ENCODE results near the gene MAP3K6.

GRCh38 chr1:27306892-27307761, 59.6 kb downstream of the MAP3K6 start:
- no peak for TF ChIP-seq CTCF (IDR thresholded peaks at IDR 0.05; ENCODE audit: poor library complexity, severe bottlenecking)
- no peak for TF ChIP-seq MXI1 (conservative IDR thresholded peaks at IDR 0.05; ENCODE audit: poor library complexity, severe bottlenecking)
- TF ChIP-seq EZH2 (IDR thresholded peaks at IDR 0.05; ENCODE audit: borderline replicate concordance, insufficient read depth, low read length, poor library complexity, severe bottlenecking), result no peak
- no peak for TF ChIP-seq EP300 (conservative IDR thresholded peaks at IDR 0.05; ENCODE audit: poor library complexity, severe bottlenecking)
- TF ChIP-seq POLR2AphosphoS5 (IDR thresholded peaks at IDR 0.05), result no peak
- no peak for TF ChIP-seq RAD21 (conservative IDR thresholded peaks at IDR 0.05)

All from neural cell (in vitro differentiated cells).